Endothelial cell (in vitro differentiated cells): ENCODE results near the gene MACROD2. TPM values are rescaled to one million over a fixed set of nuclear protein-coding genes. Genes with fewer than 3 reads are reported as not detected.
"Not testable (repeated sequence)": the region's sequence is repeated elsewhere in the genome, so short reads cannot be mapped to it uniquely, and the experiment has no call there.

ENCODE experiments used
- DNase-seq: peaks from one replicate; pipeline ENCODE4 v3.0.0; 2021; ENCODE audit warnings: low spot score
- H3K27ac Mint-ChIP-seq: one replicate; pipeline ENCODE4 v1.8.0; 2021; ENCODE audit warnings: mixed read lengths, inconsistent platforms; ENCODE audit not compliant: unreplicated experiment
- H3K27me3 Mint-ChIP-seq: one replicate; pipeline ENCODE4 v1.8.0; 2021; ENCODE audit warnings: mild to moderate bottlenecking, moderate library complexity, mixed read lengths, inconsistent platforms; ENCODE audit not compliant: unreplicated experiment
- H3K36me3 Mint-ChIP-seq: one replicate; pipeline ENCODE4 v1.8.0; 2021; ENCODE audit warnings: mild to moderate bottlenecking, low read depth, mixed read lengths, inconsistent platforms; ENCODE audit not compliant: unreplicated experiment
- H3K4me1 Mint-ChIP-seq: one replicate; pipeline ENCODE4 v1.8.0; 2021; ENCODE audit warnings: mild to moderate bottlenecking, mixed read lengths, inconsistent platforms; ENCODE audit not compliant: unreplicated experiment
- H3K4me3 Mint-ChIP-seq: one replicate; pipeline ENCODE4 v1.8.0; 2021; ENCODE audit warnings: mild to moderate bottlenecking, mixed read lengths, inconsistent platforms; ENCODE audit not compliant: unreplicated experiment
- H3K9me3 Mint-ChIP-seq: one replicate; pipeline ENCODE4 v1.8.0; 2021; ENCODE audit warnings: mixed read lengths, inconsistent platforms; ENCODE audit not compliant: unreplicated experiment
- CTCF ChIP-seq: fragments of 200-600 bp; sonication (generic); IDR thresholded peaks from one replicate; pipeline ENCODE4 v1.5.0; 2021; ENCODE audit warnings: antibody characterized with exemption; ENCODE audit not compliant: unreplicated experiment
- total RNA-seq: library from RNA; stranded (reverse); fragmentation: NEBNext Ultra II Directional; extraction: Animal tissue kit (Norgen Biotek cat#: 25700); gene quantifications from one replicate; pipeline ENCODE4 v1.2.1, GENCODE V29; 2021; ENCODE audit not compliant: unreplicated experiment

Gene MACROD2
- total RNA-seq, 1 donor from 2014 or later, result 6.4 TPM

GRCh38 chr20:14454296-14454695 lies 459.0 kb downstream of the MACROD2 start:
- no peak for TF ChIP-seq CTCF
- Mint-ChIP-seq H3K9me3 (no peaks in the 10 kb centered on the region), H3K36me3 (no peaks in the 10 kb centered on the region)

GRCh38 chr20:14467104-14467827 lies 471.9 kb downstream of the MACROD2 start:
- H3K27me3 Mint-ChIP-seq, H3K4me1 Mint-ChIP-seq, H3K36me3 Mint-ChIP-seq, DNase-seq, H3K9me3 Mint-ChIP-seq, H3K27ac Mint-ChIP-seq, H3K4me3 Mint-ChIP-seq: not testable (repeated sequence)

More at GRCh38 chr20:14454296-14454695, 459.0 kb downstream of the MACROD2 start:
- no peak overlapping the region for H3K27ac Mint-ChIP-seq
- no peaks in the 10 kb centered on the region for H3K4me1 Mint-ChIP-seq
- H3K27me3 Mint-ChIP-seq, result no peaks in the 10 kb centered on the region
- no peak for DNase-seq
- no peak overlapping the region for H3K4me3 Mint-ChIP-seq

- H3K27ac Mint-ChIP-seq, result no peak overlapping the region
- H3K27me3 Mint-ChIP-seq, result no peaks in the 10 kb centered on the region
- TF ChIP-seq CTCF, result no peak
- DNase-seq, result no peak
- H3K4me3 Mint-ChIP-seq, result no peak overlapping the region
- no peaks in the 10 kb centered on the region for H3K9me3 Mint-ChIP-seq
- no peaks in the 10 kb centered on the region for H3K4me1 Mint-ChIP-seq
- H3K36me3 Mint-ChIP-seq, result no peaks in the 10 kb centered on the region
These were observed 475.0 kb downstream of the MACROD2 start for GRCh38 chr20:14470231-14470899.

- no peak for DNase-seq
- no peaks in the 10 kb centered on the region for H3K9me3 Mint-ChIP-seq
These were observed 475.8 kb downstream of the MACROD2 start for GRCh38 chr20:14470977-14471661.

GRCh38 chr20:14477125-14477524 lies 481.8 kb downstream of the MACROD2 start:
- Mint-ChIP-seq H3K27me3 (no peaks in the 10 kb centered on the region), H3K27ac (no peak overlapping the region), H3K9me3 (no peaks in the 10 kb centered on the region), H3K4me1 (no peaks in the 10 kb centered on the region), H3K36me3 (no peaks in the 10 kb centered on the region), H3K4me3 (no peak overlapping the region)
- no peak for DNase-seq
- TF ChIP-seq CTCF, result no peak

More at GRCh38 chr20:14470977-14471661, 475.8 kb downstream of the MACROD2 start:
- no peak for TF ChIP-seq CTCF
- Mint-ChIP-seq H3K4me3 (no peak overlapping the region), H3K36me3 (no peaks in the 10 kb centered on the region), H3K27ac (no peak overlapping the region), H3K27me3 (no peaks in the 10 kb centered on the region), H3K4me1 (no peaks in the 10 kb centered on the region)
